GM12878 (cell line): Measurements from ENCODE around the gene CDCP1. TPM values are rescaled to one million over a fixed set of nuclear protein-coding genes. Genes with fewer than 3 reads are reported as not detected.

Source experiments
- ASH2L ChIP-seq: fragments of 300-600, 200-600 bp; sonication (generic); IDR thresholded peaks from 2 replicates; pipeline ENCODE4 v1.6.1; 2017; ENCODE audit warnings: low read depth, mild to moderate bottlenecking, borderline replicate concordance
- ATF7 ChIP-seq: fragments of 450-650 bp; IDR thresholded peaks from 2 replicates; pipeline ENCODE4 v1.6.1; 2016; ENCODE audit warnings: low read depth, mild to moderate bottlenecking
- IRF5 ChIP-seq: fragments of 450-650 bp; IDR thresholded peaks from 2 replicates; pipeline ENCODE4 v1.6.1; 2017; ENCODE audit warnings: borderline replicate concordance
- PAX5 ChIP-seq: IDR thresholded peaks from 2 replicates; pipeline ENCODE4 v1.6.1; 2011; ENCODE audit warnings: low read depth, low read length, borderline replicate concordance
- SPI1 ChIP-seq: IDR thresholded peaks from 2 replicates; pipeline ENCODE4 v1.6.1; 2011; ENCODE audit warnings: low read depth, mild to moderate bottlenecking, low read length, moderate library complexity, borderline replicate concordance; ENCODE audit not compliant: insufficient read depth
- SREBF1 ChIP-seq: IDR thresholded peaks from 2 replicates; pipeline ENCODE4 v1.6.1; 2012; ENCODE audit warnings: mild to moderate bottlenecking, low read length
- ZSCAN29 ChIP-seq: fragments of 450-650 bp; IDR thresholded peaks from 2 replicates; pipeline ENCODE4 v1.6.1; 2017; ENCODE audit warnings: mild to moderate bottlenecking, moderate library complexity
- polyA plus RNA-seq, 11 experiments: library from polyadenylated mRNA; depleted of rRNA in 4 of 11; unstranded in 6 of 11; stranded (reverse) in 5 of 11; fragments of >200 nt; fragmentation: Nextera tagmentation in 4 of 11; fragmentation: Illumina TruSeq in 1 of 11; extraction: Ambion mirVana in 4 of 11; extraction: Trizol in 1 of 11; gene quantifications; 1 replicate in 1 of 11; 2 replicates in 10 of 11; pipeline versions ENCODE4 v1.2.1 to v1.2.3, GENCODE V29; 2011 to 2016; ENCODE audit warnings: inconsistent platforms in 2 of 11, missing spikeins in 2 of 11, low read depth in 1 of 11
- total RNA-seq, 4 experiments: library from RNA; depleted of rRNA in 3 of 4; stranded (reverse); fragments of >200 nt in 3 of 4; fragmentation: Illumina TruSeq in 1 of 4; extraction: Trizol in 1 of 4; gene quantifications; 2 replicates each; pipeline versions ENCODE4 v1.2.1 to v1.2.3, GENCODE V29; 2013 to 2021
- TF ChIP-seq, protein P1 (sequence below): fragments of 450-650 bp; formaldehyde crosslinking; IDR thresholded peaks from 2 replicates; pipeline ENCODE4 v1.4.0; 2020; ENCODE audit warnings: mild to moderate bottlenecking, moderate library complexity
- TF ChIP-seq, protein P2 (sequence below): fragments of 450-650 bp; IDR thresholded peaks from 2 replicates; pipeline ENCODE4 v1.6.1; 2017; ENCODE audit warnings: mild to moderate bottlenecking, moderate library complexity

Gene CDCP1
- total and polyA plus RNA-seq, 10 of the 15 experiments (the other 5 are each of a cell fraction or from before 2014, with no cell fraction given): 0.35 to 2.2 (median 0.86) TPM

DNA sequence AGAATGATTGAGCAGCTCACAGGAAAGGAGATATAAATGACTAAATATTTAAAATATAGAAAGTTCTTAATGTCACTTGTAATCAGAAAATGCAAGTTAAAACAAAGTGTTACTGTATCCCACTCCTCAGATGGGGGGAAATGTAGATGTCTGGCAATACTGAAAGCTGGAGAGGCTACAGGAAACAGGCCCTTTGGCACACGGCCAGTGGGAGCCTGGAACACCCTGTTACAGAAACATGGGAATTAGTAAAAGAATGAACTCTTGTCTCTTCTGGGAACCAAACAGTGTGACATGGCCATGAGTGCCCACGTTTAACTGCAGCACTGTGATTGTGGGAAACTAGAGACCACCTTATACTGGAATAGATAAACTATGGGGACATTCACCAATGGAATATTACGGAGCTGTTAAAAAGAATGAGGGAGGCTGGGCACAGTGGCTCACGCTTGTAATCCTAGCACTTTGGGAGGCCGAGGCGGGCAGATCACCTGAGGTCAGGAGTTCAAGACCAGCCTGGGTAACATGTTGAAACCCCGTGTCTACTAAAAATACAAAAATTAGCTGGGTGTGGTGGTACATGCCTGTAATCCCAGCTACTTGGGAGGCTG, 50.2 kb downstream of the CDCP1 start (continued):
- TF ChIP-seq IRF5 (no peak), ATF7 (no peak), SPI1 (no peak), ASH2L (no peak), ZSCAN29 (no peak), SREBF1 (no peak), PAX5 (no peak)
- TF ChIP-seq, protein P1, sequence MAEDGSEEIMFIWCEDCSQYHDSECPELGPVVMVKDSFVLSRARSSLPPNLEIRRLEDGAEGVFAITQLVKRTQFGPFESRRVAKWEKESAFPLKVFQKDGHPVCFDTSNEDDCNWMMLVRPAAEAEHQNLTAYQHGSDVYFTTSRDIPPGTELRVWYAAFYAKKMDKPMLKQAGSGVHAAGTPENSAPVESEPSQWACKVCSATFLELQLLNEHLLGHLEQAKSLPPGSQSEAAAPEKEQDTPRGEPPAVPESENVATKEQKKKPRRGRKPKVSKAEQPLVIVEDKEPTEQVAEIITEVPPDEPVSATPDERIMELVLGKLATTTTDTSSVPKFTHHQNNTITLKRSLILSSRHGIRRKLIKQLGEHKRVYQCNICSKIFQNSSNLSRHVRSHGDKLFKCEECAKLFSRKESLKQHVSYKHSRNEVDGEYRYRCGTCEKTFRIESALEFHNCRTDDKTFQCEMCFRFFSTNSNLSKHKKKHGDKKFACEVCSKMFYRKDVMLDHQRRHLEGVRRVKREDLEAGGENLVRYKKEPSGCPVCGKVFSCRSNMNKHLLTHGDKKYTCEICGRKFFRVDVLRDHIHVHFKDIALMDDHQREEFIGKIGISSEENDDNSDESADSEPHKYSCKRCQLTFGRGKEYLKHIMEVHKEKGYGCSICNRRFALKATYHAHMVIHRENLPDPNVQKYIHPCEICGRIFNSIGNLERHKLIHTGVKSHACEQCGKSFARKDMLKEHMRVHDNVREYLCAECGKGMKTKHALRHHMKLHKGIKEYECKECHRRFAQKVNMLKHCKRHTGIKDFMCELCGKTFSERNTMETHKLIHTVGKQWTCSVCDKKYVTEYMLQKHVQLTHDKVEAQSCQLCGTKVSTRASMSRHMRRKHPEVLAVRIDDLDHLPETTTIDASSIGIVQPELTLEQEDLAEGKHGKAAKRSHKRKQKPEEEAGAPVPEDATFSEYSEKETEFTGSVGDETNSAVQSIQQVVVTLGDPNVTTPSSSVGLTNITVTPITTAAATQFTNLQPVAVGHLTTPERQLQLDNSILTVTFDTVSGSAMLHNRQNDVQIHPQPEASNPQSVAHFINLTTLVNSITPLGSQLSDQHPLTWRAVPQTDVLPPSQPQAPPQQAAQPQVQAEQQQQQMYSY (CRISPR knock-in tag): no peak
- TF ChIP-seq, protein P2, sequence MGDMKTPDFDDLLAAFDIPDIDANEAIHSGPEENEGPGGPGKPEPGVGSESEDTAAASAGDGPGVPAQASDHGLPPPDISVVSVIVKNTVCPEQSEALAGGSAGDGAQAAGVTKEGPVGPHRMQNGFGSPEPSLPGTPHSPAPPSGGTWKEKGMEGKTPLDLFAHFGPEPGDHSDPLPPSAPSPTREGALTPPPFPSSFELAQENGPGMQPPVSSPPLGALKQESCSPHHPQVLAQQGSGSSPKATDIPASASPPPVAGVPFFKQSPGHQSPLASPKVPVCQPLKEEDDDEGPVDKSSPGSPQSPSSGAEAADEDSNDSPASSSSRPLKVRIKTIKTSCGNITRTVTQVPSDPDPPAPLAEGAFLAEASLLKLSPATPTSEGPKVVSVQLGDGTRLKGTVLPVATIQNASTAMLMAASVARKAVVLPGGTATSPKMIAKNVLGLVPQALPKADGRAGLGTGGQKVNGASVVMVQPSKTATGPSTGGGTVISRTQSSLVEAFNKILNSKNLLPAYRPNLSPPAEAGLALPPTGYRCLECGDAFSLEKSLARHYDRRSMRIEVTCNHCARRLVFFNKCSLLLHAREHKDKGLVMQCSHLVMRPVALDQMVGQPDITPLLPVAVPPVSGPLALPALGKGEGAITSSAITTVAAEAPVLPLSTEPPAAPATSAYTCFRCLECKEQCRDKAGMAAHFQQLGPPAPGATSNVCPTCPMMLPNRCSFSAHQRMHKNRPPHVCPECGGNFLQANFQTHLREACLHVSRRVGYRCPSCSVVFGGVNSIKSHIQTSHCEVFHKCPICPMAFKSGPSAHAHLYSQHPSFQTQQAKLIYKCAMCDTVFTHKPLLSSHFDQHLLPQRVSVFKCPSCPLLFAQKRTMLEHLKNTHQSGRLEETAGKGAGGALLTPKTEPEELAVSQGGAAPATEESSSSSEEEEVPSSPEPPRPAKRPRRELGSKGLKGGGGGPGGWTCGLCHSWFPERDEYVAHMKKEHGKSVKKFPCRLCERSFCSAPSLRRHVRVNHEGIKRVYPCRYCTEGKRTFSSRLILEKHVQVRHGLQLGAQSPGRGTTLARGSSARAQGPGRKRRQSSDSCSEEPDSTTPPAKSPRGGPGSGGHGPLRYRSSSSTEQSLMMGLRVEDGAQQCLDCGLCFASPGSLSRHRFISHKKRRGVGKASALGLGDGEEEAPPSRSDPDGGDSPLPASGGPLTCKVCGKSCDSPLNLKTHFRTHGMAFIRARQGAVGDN: no peak
